Erythroblast (primary cell): Measurements from ENCODE around the gene AKAP8L.

Experiments used
- GATA1 ChIP-seq: IDR thresholded peaks from 2 replicates; pipeline ENCODE4 v1.6.1; 2011; ENCODE audit warnings: low read depth, mild to moderate bottlenecking, control low read depth, low read length, moderate library complexity
- POLR2A ChIP-seq: IDR thresholded peaks from 2 replicates; pipeline ENCODE4 v1.6.1; 2011; ENCODE audit warnings: mild to moderate bottlenecking, low read length

DNA sequence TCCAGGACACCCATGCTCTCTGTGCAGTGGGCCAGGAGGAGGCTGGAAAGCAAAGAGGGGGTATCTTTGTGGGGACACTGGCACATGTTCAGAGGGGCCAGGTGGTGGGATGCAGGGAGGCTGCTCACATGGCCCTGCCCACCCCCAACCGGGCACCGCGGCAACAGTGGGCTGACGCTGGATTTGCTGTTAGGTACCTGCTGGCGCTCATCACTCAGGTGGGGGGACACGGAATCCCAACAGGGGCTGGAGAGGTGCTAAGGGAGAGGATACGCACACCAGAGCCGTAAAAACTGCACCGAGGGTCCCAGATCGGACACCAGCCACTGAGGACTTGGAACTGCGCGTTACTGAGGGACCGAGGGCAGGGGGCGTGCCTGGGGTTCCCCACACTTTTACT lies 19.2 kb downstream of the AKAP8L start:
- TF ChIP-seq POLR2A (no peak), GATA1 (no peak)
